Omental fat pad (tissue), 4 donors: ENCODE data around the gene PLXND1. TPM values are rescaled to one million over a fixed set of nuclear protein-coding genes. Genes with fewer than 3 reads are reported as not detected.
"Not testable (repeated sequence)": the region's sequence is repeated elsewhere in the genome, so short reads cannot be mapped to it uniquely, and the experiment has no call there.

Source experiments
- ATAC-seq: fragments of 150-250 bp; one replicate; pipeline ENCODE4 v1.9.1; 2016; ENCODE audit warnings: mild to moderate bottlenecking, moderate library complexity; ENCODE audit not compliant: low FRiP score
- DNase-seq: peaks from one replicate; pipeline ENCODE4 v3.0.0-alpha.2; 2019; ENCODE audit warnings: low spot score
- total RNA-seq, 4 donors: library from RNA; depleted of rRNA; stranded (reverse); fragments of >200 nt; gene quantifications; one replicate each; pipeline ENCODE4 v1.1.0, GENCODE V29; 2016
- TF ChIP-seq, protein P1 (sequence below), 3 donors: fragments of 450-650 bp; IDR thresholded peaks; one replicate each; pipeline ENCODE4 v1.5.1; 2016 to 2017; ENCODE audit warnings: antibody characterized with exemption in 3 of 3, mild to moderate bottlenecking in 3 of 3, moderate library complexity in 2 of 3

The PLXND1 gene
- total RNA-seq, 4 donors from 2014 or later, result 82.7 to 364 (median 170) TPM

DNA sequence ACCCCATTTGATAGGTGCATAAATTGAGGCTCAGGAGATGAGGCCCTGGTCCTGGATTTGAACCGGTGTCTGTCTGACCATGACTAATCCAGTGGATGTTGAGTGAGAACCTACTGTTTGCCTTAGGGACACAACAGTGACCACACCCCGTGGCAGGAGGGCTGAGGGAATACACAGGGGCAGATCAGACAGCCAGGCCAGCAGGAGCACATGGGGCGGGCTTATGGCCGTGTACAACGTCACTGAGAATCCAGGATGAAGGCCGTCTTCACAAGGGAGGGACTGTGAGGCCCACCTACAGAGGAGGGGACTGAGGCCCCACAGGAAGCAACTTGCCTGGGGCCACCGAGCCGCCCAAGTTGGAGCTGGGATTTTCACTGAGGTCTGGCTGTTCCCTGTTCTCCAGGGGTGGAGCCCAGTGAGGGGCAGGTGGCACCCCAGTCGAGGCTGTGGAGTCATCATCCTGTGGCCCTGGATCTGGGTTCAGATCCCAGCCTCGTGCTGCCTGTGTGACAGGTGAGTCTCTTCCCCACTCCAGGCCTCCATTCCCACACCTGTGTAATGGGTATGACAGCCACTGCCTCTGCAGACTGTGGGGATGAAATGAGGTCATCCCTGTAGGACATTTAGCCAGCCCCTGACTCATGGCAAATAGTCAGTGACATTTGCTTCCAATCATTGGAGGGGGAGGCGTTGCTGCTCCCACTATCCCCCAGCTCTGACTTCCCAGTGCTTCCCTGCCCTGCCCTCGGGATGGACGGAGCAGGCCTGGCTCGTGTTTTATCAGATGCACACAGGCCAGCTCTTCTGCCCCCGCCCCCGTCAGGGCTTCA, 6.3 kb upstream of the PLXND1 start:
- TF ChIP-seq, protein P1, sequence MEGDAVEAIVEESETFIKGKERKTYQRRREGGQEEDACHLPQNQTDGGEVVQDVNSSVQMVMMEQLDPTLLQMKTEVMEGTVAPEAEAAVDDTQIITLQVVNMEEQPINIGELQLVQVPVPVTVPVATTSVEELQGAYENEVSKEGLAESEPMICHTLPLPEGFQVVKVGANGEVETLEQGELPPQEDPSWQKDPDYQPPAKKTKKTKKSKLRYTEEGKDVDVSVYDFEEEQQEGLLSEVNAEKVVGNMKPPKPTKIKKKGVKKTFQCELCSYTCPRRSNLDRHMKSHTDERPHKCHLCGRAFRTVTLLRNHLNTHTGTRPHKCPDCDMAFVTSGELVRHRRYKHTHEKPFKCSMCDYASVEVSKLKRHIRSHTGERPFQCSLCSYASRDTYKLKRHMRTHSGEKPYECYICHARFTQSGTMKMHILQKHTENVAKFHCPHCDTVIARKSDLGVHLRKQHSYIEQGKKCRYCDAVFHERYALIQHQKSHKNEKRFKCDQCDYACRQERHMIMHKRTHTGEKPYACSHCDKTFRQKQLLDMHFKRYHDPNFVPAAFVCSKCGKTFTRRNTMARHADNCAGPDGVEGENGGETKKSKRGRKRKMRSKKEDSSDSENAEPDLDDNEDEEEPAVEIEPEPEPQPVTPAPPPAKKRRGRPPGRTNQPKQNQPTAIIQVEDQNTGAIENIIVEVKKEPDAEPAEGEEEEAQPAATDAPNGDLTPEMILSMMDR (IDR thresholded peaks at IDR 0.05), result no peak
- DNase-seq (no peak), ATAC-seq (no peak)

DNA sequence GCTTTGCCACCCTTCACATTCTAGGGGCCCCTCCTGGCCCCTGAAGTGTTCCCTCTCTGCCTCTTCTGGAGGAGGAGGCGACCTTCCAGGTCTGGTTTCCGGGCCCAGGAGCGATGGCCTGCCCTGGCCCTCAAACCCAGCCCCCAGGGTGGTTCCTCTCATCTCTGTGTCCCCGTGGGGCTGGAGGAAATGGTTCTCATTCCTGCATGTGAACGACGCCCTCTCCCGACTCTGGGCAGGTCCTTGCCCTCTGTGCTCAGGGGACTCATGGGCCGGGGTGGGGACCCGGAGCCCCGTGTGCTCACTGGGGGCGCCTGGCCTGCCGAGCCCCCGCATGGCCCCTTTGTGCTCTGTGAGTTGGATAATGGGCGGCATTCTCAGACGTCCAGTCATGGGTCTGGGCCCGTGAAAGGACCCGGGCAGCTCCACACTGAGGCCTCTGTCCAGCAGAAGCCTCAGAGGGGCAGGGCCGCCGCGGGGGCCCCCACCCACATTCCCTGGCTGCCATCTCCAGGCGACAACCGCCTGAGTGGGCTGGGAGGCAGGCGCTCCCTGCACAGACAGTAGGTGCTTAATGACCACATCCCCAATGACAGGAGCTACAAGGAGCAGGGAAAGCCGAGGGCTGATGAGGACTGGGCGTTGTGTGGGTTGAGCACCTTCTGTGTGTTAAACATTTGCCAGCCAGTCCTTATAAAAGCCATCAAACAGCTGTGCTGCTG, 5.5 kb upstream of the PLXND1 start:
- no peak for ATAC-seq
- TF ChIP-seq, protein P1 (IDR thresholded peaks at IDR 0.05), result no peak
- DNase-seq, result no peak

- ATAC-seq, result no peak
- TF ChIP-seq, protein P1 (IDR thresholded peaks at IDR 0.05), result no peak
Measured at GRCh38 chr3:129611446-129611800, 4.9 kb upstream of the PLXND1 start.

GRCh38 chr3:129610794-129611445, 4.4 kb upstream of the PLXND1 start:
- ATAC-seq, result not testable (repeated sequence)

More at GRCh38 chr3:129611446-129611800, 4.9 kb upstream of the PLXND1 start:
- DNase-seq, result no peak

GRCh38 chr3:129610276-129610675, 3.8 kb upstream of the PLXND1 start:
- TF ChIP-seq, protein P1 (IDR thresholded peaks at IDR 0.05), result no peak
- ATAC-seq, result no peak
- no peak for DNase-seq

More at GRCh38 chr3:129610794-129611445, 4.4 kb upstream of the PLXND1 start:
- DNase-seq, result not testable (repeated sequence)

DNA sequence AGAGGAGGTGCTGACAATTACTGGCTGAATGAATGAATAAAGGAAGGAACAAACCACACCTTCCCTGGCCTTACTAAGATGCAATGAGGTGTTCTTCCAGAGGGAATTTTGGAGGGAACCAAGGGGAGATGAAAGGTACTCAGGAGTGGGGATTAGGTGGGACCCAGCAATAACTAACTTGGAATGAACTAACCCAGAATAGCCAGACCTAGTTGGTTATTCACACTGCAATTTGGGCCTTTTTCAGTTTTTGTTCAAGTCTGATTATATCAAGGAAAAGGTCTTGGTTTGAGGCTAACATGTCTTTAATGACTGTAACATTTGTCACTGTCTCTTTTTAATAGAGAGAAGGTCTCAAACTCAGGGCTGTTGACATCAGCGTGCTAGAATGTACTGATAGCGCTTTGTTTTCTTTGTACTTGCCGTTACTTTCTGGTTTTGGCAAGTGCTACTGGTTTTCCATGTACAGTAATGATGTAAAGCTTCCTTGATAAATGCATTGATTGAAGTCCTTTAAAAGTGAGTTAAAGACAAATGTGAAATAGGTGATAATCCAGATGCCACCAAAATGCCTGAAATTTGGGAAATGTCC, 3.2 kb upstream of the PLXND1 start:
- TF ChIP-seq, protein P1 (IDR thresholded peaks at IDR 0.05), result no peak
- no peak for DNase-seq
- ATAC-seq, result no peak
